MM.1S (cell line): ENCODE data around the gene GRIK2.

Experiments used
- DNase-seq: peaks from one replicate; pipeline ENCODE4 v3.0.0-alpha.2; 2015
- H2AFZ ChIP-seq: fragments of 300-600 bp; sonication (generic); 2 replicates; pipeline ENCODE4 v1.6.0; 2016; ENCODE audit warnings: antibody characterized with exemption, low read length
- H3F3A ChIP-seq: fragments of 300-600 bp; sonication (generic); 2 replicates; pipeline ENCODE4 v1.6.1; 2016; ENCODE audit warnings: mild to moderate bottlenecking, antibody characterized with exemption, low read length, moderate library complexity, mixed read lengths; ENCODE audit not compliant: insufficient read depth
- H3K27ac ChIP-seq: fragments of 300-600 bp; sonication (generic); 2 replicates; pipeline ENCODE4 v1.5.1; 2016; ENCODE audit warnings: mild to moderate bottlenecking, low read length
- H3K27me3 ChIP-seq: fragments of 300-600 bp; sonication (generic); replicated peaks from 2 replicates; pipeline ENCODE4 v1.6.0; 2016; ENCODE audit warnings: low read length; ENCODE audit not compliant: insufficient read depth
- H3K36me3 ChIP-seq: fragments of 300-600 bp; sonication (generic); replicated peaks from 2 replicates; pipeline ENCODE4 v1.6.1; 2016; ENCODE audit warnings: mild to moderate bottlenecking, low read length, mixed read lengths; ENCODE audit not compliant: insufficient read depth
- H3K4me1 ChIP-seq: fragments of 300-600 bp; sonication (generic); 2 replicates; pipeline ENCODE4 v1.6.1; 2016; ENCODE audit warnings: low read length, mixed read lengths
- H3K4me2 ChIP-seq: fragments of 300-600 bp; sonication (generic); 2 replicates; pipeline ENCODE4 v1.6.0; 2016; ENCODE audit warnings: low read depth, low read length
- H3K4me3 ChIP-seq: fragments of 300-600 bp; sonication (generic); 2 replicates; pipeline ENCODE4 v1.5.1; 2016; ENCODE audit warnings: low read length, mixed read lengths
- H3K79me2 ChIP-seq: fragments of 300-600 bp; sonication (generic); 2 replicates; pipeline ENCODE4 v1.6.1; 2016; ENCODE audit warnings: mixed run types, low read length, mixed read lengths
- H3K9ac ChIP-seq: fragments of 300-600 bp; sonication (generic); 2 replicates; pipeline ENCODE4 v1.6.1; 2016; ENCODE audit warnings: low read length, mixed read lengths
- H3K9me2 ChIP-seq: fragments of 300-600 bp; sonication (generic); replicated peaks from 2 replicates; pipeline ENCODE4 v1.6.1; 2016; ENCODE audit warnings: mild to moderate bottlenecking, low read length, mixed read lengths; ENCODE audit not compliant: insufficient read depth
- H3K9me3 ChIP-seq: fragments of 300-600 bp; sonication (generic); replicated peaks from 2 replicates; pipeline ENCODE4 v1.6.1; 2016; ENCODE audit warnings: mild to moderate bottlenecking, low read length, mixed read lengths; ENCODE audit not compliant: insufficient read depth
- H4K20me1 ChIP-seq: fragments of 300-600 bp; sonication (generic); 2 replicates; pipeline ENCODE4 v1.6.1; 2016; ENCODE audit warnings: mild to moderate bottlenecking, low read length, moderate library complexity, mixed read lengths; ENCODE audit not compliant: insufficient read depth
- CTCF ChIP-seq: fragments of 300-600 bp; sonication (generic); IDR thresholded peaks from 2 replicates; pipeline ENCODE4 v1.5.1; 2016; ENCODE audit warnings: antibody characterized with exemption, low read length, mixed read lengths
- EZH2 ChIP-seq: fragments of 300-600 bp; sonication (generic); optimal IDR thresholded peaks from 2 replicates; pipeline ENCODE3; 2017; ENCODE audit warnings: low read depth, mild to moderate bottlenecking, antibody characterized with exemption, low read length, mixed read lengths
- EZH2phosphoT487 ChIP-seq: fragments of 300-600 bp; sonication (generic); IDR thresholded peaks from 2 replicates; pipeline ENCODE4 v1.6.1; 2018; ENCODE audit warnings: antibody characterized with exemption, low read length

The GRIK2 gene

GRCh38 chr6:101682937-101683336 is 289.4 kb downstream of the GRIK2 start:
- Histone ChIP-seq H3K9me3 (no peaks in the 10 kb centered on the region), H3K9ac (no peak overlapping the region), H3K27ac (no peak overlapping the region), H3K79me2 (no peaks in the 10 kb centered on the region), H3K27me3 (no peaks in the 10 kb centered on the region), H2AFZ (no peak overlapping the region), H3K4me1 (no peaks in the 10 kb centered on the region), H3F3A (no peaks in the 10 kb centered on the region), H3K4me3 (no peak overlapping the region), H3K36me3 (no peaks in the 10 kb centered on the region), H3K4me2 (no peak overlapping the region), H4K20me1 (no peaks in the 10 kb centered on the region), H3K9me2 (no peaks in the 10 kb centered on the region)
- TF ChIP-seq EZH2 (no peak), CTCF (no peak), EZH2phosphoT487 (no peak)
- no peak for DNase-seq

GRCh38 chr6:101683884-101684283 is 290.4 kb downstream of the GRIK2 start:
- no peak overlapping the region for H3K27ac ChIP-seq
- no peak overlapping the region for H3K4me2 ChIP-seq
- no peak overlapping the region for H3K4me3 ChIP-seq
- no peaks in the 10 kb centered on the region for H3K27me3 ChIP-seq
- H3K36me3 ChIP-seq: no peaks in the 10 kb centered on the region
- H4K20me1 ChIP-seq: no peaks in the 10 kb centered on the region
- no peak overlapping the region for H2AFZ ChIP-seq
- no peak for DNase-seq
- H3F3A ChIP-seq: no peaks in the 10 kb centered on the region
- H3K4me1 ChIP-seq: no peaks in the 10 kb centered on the region
- no peaks in the 10 kb centered on the region for H3K9me3 ChIP-seq
- no peak overlapping the region for H3K9ac ChIP-seq
- H3K9me2 ChIP-seq: no peaks in the 10 kb centered on the region
- no peaks in the 10 kb centered on the region for H3K79me2 ChIP-seq
- no peak for TF ChIP-seq CTCF
- TF ChIP-seq EZH2: no peak
- TF ChIP-seq EZH2phosphoT487: no peak

GRCh38 chr6:101686653-101687052 is 293.1 kb downstream of the GRIK2 start:
- Histone ChIP-seq H4K20me1 (no peaks in the 10 kb centered on the region), H3F3A (no peaks in the 10 kb centered on the region), H3K9me3 (no peaks in the 10 kb centered on the region), H3K79me2 (no peaks in the 10 kb centered on the region), H3K4me2 (no peak overlapping the region), H3K9me2 (no peaks in the 10 kb centered on the region), H3K9ac (no peak overlapping the region), H3K4me1 (no peaks in the 10 kb centered on the region), H3K27ac (no peak overlapping the region), H3K4me3 (no peak overlapping the region), H2AFZ (no peak overlapping the region), H3K36me3 (no peaks in the 10 kb centered on the region), H3K27me3 (no peaks in the 10 kb centered on the region)
- no peak for DNase-seq
- TF ChIP-seq EZH2 (no peak), CTCF (no peak), EZH2phosphoT487 (no peak)
